HuH-7 (cell line): Measurements from ENCODE around the gene ZDHHC24.

Source experiments
- DNase-seq: peaks from one replicate; pipeline ENCODE4 v3.0.0; 2011; ENCODE audit warnings: low spot score

Gene ZDHHC24

GRCh38 chr11:66473608-66474515 is 72.0 kb downstream of the ZDHHC24 start:
- no peak for DNase-seq

GRCh38 chr11:66473167-66473566 is 72.7 kb downstream of the ZDHHC24 start:
- DNase-seq, result no peak

GRCh38 chr11:66472054-66472453 is 73.8 kb downstream of the ZDHHC24 start:
- DNase-seq, result no peak

GRCh38 chr11:66471142-66471541 is 74.7 kb downstream of the ZDHHC24 start:
- no peak for DNase-seq
